ENCODE results near the gene SERPINB8. TPM values are rescaled to one million over a fixed set of nuclear protein-coding genes. Genes with fewer than 3 reads are reported as not detected.
"Not testable (repeated sequence)": the region's sequence is repeated elsewhere in the genome, so short reads cannot be mapped to it uniquely, and the experiment has no call there.

The SERPINB8 gene
- polyA plus RNA-seq (2013, experiment 1 of 2; ENCODE audit: insufficient read length) = 12.4 TPM
- polyA plus RNA-seq (2013, experiment 2 of 2; ENCODE audit: insufficient read length) = 14.7 TPM

DNA sequence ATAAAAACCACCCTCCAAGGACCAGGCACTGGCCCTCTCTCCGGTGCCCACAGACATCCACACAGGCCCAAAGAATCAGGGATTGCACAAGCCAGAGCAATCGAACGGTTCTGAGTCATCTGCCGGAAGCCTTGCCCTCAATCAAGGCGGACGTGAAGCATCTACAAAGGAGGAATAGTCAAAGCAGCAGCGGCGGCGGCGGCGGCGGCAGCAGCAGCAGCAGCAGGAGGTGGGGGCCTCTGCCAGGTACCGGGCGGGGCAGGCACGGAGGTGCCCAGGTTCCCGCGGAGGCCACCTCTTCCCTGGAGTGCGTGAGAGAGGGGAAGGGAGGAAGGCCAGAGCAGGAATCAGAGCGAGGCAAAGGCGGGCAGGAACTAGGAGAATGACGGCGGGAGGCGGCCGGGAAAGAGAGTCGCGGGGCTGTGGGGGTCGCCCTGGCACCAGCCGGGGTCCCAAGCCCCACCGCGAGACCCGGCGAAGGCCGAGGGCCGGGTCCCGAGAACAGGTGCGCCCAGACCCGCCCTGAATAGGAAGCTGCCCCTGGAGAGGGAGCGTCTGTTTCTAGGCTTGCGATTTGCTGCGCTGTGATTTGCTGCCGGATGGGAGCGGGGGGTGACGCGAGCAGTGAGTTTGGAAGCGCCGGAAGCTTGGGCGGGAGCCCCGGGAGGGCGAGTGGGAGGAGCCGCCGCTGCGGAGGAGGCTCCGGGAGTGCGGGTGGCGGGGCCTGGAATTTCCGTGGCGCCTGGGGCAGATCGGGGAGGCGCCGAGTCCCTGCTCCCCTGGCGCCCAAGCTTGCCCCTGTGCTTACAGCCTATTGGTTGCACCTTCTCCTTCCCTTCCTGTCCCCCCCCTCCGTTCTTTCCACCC lies at the start of gene SERPINB8:
SERPINB8 (plus strand) TSS at position 140 of the 867 bp plus-strand sequence. CDS start 8,228 bp downstream, outside the sequence.
- peak; percentile 96 for DNase-seq

DNA sequence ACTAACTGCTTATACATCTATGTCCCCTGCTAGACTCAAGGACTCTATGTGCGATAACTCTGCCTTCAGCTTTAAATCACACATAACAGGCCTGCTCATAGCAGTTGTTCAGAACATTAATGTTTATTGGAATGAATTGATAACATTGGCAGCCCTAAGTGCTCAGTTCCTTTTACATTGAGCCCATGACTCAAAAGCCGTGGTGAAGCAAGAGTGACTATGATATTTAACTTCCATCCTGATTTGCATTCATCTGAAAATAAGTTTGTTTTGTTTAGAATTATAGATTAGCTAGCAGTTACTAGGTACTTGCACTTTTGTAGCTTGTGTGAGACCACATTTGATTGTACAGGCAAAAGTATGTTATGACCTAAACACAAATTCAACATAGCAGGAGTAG lies 47.8 kb upstream of the SERPINB8 start:
- no peak for DNase-seq

GRCh38 chr18:63924551-63924950 lies 45.3 kb upstream of the SERPINB8 start:
- DNase-seq = peak; percentile 71

- no peak for DNase-seq
Measured at GRCh38 chr18:63928331-63928730, 41.5 kb upstream of the SERPINB8 start.

DNA sequence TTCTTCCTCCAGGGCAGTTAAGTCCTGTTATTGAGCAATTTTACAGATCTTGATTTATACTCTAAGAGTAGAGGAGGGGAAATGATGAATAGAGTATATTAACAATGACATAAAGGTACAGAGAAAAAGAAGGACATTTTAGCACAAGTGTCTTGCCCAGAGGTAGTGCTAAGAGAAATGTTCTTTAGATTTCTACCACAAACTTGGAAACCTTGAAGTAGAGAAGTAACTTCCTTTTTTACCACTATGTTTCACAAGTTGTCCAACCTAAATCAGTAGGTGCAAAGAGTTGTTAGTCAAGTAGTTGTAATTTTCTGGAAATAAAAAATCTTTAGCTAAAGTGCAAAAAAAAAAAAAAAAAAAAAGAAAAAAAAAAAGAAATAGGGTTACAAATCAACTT lies 40.5 kb upstream of the SERPINB8 start:
- DNase-seq = not testable (repeated sequence)

DNA sequence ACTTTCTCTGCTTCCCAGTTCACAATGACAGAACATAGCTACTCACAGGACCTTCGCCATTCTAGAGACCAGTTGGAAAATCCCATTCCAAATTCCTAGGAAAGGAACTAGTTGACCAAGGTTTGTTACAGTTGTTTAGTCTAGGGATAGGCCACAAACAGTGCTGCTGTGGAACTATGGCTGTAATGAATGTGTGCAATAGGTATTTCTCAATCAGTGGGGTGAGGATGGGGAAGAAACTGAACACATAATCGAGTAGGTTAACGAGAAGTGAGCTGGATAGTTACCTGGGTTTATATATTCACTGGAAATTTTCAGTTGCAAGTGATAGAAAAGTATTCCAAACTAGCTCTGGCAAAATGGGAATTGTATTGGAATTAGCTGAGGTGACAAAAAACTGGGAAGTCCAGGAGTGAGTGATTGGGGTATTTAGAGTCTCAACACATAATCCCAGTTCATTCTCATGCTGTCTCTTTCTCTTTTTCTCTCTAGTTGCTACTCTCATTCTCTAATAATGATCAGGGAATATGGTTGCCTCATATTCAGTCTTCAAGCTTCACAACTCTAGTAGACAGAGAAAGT lies 39.0 kb upstream of the SERPINB8 start:
- DNase-seq = no peak

DNA sequence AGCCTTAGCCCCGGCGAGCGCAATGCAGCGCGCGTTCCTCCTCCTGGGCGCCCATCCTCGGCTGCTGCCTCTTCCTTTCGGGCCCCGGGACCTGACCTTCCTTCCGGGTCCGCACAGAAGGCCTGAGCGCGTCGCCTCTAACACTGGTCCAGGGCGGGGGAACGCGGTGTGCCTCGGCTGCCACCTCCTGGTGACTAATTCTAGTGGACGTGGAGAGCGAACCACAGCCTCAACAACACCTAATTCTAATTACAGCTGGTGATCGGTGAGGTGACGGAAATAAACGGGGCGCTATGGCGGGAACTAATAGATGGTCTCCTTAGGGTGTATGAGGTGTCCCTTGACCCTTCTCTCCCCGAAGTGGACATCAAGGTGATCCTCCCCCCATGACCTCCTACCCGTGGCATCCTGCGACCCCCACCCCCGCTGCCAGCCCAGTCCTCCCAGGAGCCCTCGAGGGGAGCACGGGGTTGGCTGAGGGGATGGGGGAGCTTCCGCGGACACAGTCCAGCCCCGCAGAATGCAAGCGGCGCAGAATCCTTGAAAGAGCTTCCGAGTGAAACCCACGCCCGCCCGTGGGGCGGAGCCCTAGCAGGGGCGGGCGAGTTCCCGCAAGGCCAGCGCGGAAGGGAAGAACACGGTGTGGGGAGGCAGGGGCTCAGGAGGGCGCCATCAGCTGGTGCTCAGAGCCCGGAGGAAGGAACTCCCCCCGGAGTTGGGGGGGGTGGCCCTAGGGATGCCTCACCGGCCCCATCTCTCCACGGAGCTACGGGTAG lies 33.5 kb upstream of the SERPINB8 start:
- DNase-seq = peak; percentile 77

GRCh38 chr18:63936932-63937393 lies 32.9 kb upstream of the SERPINB8 start:
- no peak for DNase-seq

DNA sequence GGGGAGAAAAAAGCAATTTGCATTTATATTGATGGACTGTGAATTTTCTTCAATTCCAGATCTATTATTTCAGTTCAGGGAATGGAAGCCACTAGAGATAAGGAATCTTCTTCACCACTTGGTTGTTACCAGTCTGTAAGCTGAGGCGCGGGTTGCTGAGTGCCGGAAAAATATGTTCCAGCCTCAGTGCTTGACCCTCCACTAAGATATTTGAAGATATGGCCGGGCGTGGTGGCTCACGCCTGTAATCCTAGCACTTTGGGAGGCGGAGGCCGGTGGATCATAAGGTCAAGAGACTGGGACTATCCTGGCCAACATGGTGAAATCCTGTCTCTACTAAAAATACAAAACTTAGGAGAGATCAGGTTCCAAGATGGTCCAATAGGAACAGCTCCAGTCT lies 29.9 kb upstream of the SERPINB8 start:
- DNase-seq = no peak

DNA sequence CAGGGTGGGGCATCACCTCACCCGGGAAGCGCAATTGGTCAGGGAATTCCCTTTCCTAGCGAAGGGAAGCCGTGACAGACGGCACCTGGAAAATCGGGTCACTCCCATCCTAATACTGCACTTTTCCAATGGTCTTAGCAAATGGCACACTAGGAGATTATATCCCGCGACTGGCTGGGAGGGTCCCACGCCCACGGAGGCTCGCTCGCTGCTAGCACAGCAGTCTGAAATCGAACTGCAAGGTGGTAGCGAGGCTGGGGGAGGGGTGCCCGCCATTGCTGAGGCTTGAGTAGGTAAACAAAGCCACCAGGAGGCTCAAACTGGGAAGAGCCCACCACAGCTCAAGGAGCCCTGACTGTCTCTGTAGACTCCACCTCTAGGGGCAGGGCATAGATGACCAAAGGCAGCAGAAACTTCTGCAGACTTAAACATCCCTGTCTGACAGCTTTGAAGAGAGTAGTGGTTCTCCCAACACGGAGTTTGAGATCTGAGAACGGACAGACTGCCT lies 29.3 kb upstream of the SERPINB8 start:
- not testable (repeated sequence) for DNase-seq

GRCh38 chr18:63947051-63947790 lies 22.7 kb upstream of the SERPINB8 start:
- DNase-seq = no peak

DNA sequence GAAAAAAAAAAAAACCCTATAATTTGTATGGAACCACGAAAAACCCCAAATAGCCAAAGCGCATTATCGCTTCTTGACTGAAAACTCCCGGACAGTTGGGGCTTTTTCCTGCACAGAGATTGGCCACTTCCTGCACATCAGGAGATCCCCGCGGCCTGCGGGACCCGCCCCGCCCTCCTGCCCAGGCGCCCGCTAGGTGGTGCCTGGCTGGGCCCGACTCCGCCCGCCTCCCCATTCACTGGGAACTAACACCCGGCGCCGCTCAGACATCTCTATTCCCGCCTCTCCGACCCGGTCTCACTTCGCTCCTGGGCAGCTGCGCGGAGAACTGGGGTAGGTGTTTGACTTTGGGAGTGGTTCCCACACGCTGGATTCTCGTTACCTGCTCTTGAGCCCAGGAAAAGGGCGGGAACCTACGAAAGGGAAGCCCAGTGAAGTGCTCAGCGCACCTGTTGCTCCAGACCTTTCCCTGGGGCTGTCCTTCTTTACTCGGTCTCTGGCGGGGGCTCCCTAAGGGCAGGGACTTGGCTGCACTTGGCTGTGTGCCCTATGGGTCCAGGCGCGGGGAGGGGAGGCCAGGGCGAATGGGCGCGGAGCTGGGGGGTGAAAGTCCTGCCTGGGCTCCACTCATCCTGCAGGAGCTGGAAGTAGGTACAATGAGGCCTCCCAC lies 20.7 kb upstream of the SERPINB8 start, which contains the start of gene HMSD:
HMSD (plus strand) TSS at position 234 of the 670 bp plus-strand sequence. CDS start 4,155 bp downstream, outside the sequence.
- DNase-seq = no peak

GRCh38 chr18:63951302-63951705 lies 18.6 kb upstream of the SERPINB8 start:
- DNase-seq = peak; percentile 66

DNA sequence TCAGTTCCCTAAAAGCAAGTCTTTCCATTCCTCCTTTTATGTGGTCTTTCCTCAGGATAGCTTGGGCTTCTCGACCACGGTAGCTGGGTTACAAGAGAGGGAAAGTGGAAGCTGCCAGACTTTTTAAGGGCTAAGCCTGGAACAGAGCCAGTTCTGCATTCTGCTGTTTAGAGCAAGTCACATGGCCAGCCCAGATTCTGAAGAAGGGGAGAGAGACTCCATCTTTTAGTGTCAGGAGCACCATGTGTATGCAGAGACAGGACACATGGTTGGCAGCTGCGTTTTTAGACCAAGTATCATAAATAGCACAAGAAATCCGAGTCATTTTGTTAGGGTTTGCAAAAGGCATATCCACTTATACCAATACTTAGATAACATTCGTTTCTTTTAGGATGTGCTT lies 16.1 kb upstream of the SERPINB8 start:
- DNase-seq = peak; percentile 43

- DNase-seq = peak; percentile 46
Measured at GRCh38 chr18:63956755-63957154, 13.1 kb upstream of the SERPINB8 start.

GRCh38 chr18:63960891-63961290 lies 9.0 kb upstream of the SERPINB8 start:
- no peak for DNase-seq

DNA sequence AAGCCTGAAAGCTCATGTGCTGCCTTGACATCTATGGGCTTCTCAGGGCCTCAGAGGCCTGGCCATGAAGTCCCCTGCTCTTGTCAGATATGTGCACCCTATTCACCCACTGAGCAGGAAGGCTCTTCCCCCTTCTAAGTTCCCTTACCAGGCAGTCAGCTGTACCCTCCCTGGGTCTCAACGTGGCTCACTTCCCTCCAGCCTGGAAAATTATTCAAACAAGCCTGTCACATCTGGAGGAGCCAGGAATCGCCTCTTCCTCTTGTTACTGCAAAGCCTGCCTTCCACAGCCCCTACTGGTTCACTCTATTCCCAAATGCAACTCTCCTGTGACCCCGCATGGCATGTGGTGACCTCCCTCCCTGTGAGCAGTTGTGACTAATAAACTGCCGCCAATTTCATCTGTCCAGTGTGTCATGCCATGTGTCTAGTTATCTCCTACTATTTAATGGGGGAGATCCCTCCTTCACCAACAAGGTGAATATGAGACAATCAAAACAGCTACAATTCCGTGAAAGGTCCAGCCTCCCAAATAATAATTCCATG lies 8.4 kb upstream of the SERPINB8 start:
- no peak for DNase-seq

DNA sequence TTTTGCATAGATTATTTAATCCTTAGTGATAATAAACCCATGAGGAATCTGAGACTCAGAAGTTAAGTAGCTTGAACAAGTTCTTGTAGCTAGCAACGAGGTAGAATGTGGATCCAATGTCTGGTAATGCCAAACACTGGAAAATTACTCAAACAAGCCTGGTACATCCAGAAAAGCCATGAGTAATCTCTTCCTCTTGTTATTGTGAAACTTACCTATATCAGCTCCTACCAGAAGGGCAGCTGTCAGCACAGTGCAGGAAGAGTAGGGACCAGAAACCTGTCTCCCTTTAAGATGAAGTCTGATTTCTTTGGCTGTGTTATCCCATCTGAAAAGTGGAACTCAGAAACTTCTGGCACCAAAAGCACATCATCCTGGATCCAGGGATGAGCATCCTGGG lies 7.7 kb upstream of the SERPINB8 start:
- no peak for DNase-seq

- peak; percentile 59 for DNase-seq
Measured at GRCh38 chr18:63963615-63964256, 6.1 kb upstream of the SERPINB8 start.

DNA sequence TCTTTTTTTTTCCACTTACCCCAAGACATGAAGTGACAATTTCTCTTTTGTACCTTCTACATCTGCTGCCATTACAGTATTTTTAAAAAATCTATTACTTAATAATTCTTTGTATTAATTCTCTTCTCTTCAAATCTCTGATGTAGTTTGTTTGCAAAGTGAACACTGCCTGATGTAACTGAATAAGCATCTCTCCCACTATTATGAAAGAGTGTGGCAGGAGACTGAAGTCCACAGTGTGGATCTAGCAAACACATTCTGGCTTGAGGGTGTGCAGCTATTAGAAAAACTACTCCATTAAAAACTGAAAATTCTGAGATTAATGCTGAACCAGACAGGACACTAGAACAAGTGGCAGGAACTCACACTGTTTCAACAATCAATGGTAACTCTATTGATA lies 5.0 kb upstream of the SERPINB8 start:
- no peak for DNase-seq
